Activated CD4-positive, alpha-beta T cell treated with anti-CD3 and anti-CD28 coated beads for 36 hours (primary cell): Measurements from ENCODE around the gene CACHD1. TPM values are rescaled to one million over a fixed set of nuclear protein-coding genes. Genes with fewer than 3 reads are reported as not detected.
"Not testable (repeated sequence)": the region's sequence is repeated elsewhere in the genome, so short reads cannot be mapped to it uniquely, and the experiment has no call there.

Experiments used
- ATAC-seq: fragments of 200-7000 bp; cut with Tn5 transposase; one replicate; pipeline ENCODE4 v1.10.0; 2021; ENCODE audit warnings: mild to moderate bottlenecking, moderate library complexity
- CTCF ChIA-PET: fragments of 350-600 bp; sonication (Branson Sonifier 250); formaldehyde crosslinking; loops from one replicate; lab custom pipeline; 2021; ENCODE audit warnings: antibody characterized with exemption; lab: Charles Lee
- POLR2A ChIA-PET: fragments of 350-600 bp; sonication (Branson Sonifier 250); formaldehyde crosslinking; loops from one replicate; lab custom pipeline; 2021; ENCODE audit warnings: antibody characterized with exemption, inconsistent platforms; lab: Charles Lee
- DNase-seq: peaks from one replicate; pipeline ENCODE4 v3.0.0-alpha.2; 2020
- H3K27ac Mint-ChIP-seq: one replicate; pipeline ENCODE4 v1.8.0; 2021; ENCODE audit warnings: mixed read lengths
- H3K27me3 Mint-ChIP-seq: one replicate; pipeline ENCODE4 v1.8.0; 2021; ENCODE audit warnings: mixed read lengths
- H3K36me3 Mint-ChIP-seq: one replicate; pipeline ENCODE4 v1.8.0; 2021; ENCODE audit warnings: low read depth, mixed read lengths
- H3K4me1 Mint-ChIP-seq: one replicate; pipeline ENCODE4 v1.8.0; 2021; ENCODE audit warnings: mixed read lengths
- H3K4me3 Mint-ChIP-seq: one replicate; pipeline ENCODE4 v1.8.0; 2021; ENCODE audit warnings: mild to moderate bottlenecking, moderate library complexity, mixed read lengths
- H3K9me3 Mint-ChIP-seq: one replicate; pipeline ENCODE4 v1.8.0; 2021; ENCODE audit warnings: low read depth, mixed read lengths
- intact Hi-C, 2 experiments: fragments of 100-400 bp; cut with DNase I in 1 of 2; cut with micrococcal nuclease in 1 of 2; formaldehyde crosslinking; loops; one replicate each; pipeline versions ENCODE4 v1.14.2 to v1.15.1; 2022 to 2024; cut with DNase I, micrococcal nuclease
- total RNA-seq, 2 experiments: library from RNA; stranded (reverse); gene quantifications; one replicate each; pipeline ENCODE4 v1.2.3, GENCODE V29; 2021

Gene CACHD1
- total RNA-seq, 2 experiments from 2014 or later, result 1.9 to 2.3 TPM

DNA sequence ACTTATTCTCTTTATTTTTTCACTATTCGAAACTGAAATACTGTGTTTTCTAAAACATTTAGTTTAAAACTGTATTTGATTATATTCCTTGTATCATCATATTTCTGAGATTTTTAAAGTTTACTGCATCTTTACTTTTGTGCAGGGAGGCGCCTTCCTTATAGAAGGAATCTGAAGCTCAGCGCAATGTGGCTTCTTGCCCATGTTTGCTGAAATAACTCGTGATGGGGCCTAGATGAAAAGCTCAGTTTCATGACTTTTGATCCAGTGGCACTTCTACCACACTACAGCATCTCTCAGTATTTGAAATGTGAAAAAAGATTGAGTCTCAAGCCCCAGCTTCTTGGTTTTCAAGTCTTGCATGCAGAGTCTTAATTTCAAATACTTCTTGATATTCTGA lies 28.4 kb downstream of the CACHD1 start:
- ATAC-seq (no peak), DNase-seq (no peak)
- H3K27me3 Mint-ChIP-seq, result peaks cover 3% of the 10 kb centered on the region
- no peak overlapping the region for H3K4me3 Mint-ChIP-seq
- intact Hi-C loops, result no loop called here
- H3K27ac Mint-ChIP-seq, result no peak overlapping the region
- ChIA-PET POLR2A (no interaction called here), CTCF (interaction anchor here (0.7 to 1.2 kb wide), 3 partner anchors 16 to 1348 kb away, joined by 3 read pairs; no protein-coding TSS in a partner anchor)
- peaks cover 16% of the 10 kb centered on the region for H3K4me1 Mint-ChIP-seq
- no peaks in the 10 kb centered on the region for H3K36me3 Mint-ChIP-seq
- no peaks in the 10 kb centered on the region for H3K9me3 Mint-ChIP-seq

DNA sequence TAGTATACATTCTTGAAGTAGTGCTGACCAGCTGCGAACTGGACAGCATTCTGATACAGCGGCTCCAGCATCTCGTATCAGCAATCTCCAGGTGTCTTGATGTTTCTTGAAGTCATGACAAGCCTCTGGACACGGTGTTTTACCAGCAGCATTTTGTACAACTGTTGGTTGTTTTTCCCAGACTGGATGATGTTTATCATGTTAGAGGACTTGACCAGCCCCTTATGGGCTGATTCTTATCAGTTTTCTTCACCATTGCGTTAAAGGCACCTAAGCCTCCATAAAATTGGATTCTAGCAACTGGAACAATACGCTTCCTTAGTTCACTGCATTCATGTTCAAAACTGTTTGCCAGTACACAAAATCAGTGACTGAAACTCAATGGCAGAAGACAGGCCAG lies 29.1 kb downstream of the CACHD1 start:
- no peaks in the 10 kb centered on the region for H3K9me3 Mint-ChIP-seq
- no peaks in the 10 kb centered on the region for H3K36me3 Mint-ChIP-seq
- no peak for ATAC-seq
- no peak overlapping the region for H3K27ac Mint-ChIP-seq
- POLR2A ChIA-PET, result no interaction called here
- H3K4me3 Mint-ChIP-seq, result no peak overlapping the region
- DNase-seq, result no peak
- intact Hi-C loops, result no loop called here
- CTCF ChIA-PET, result interaction anchor here (0.5 to 1.7 kb wide), 2 partner anchors 97 to 176 kb away, joined by 4 to 6 read pairs; no protein-coding TSS in a partner anchor
- H3K27me3 Mint-ChIP-seq, result peaks cover 5% of the 10 kb centered on the region
- peaks cover 16% of the 10 kb centered on the region for H3K4me1 Mint-ChIP-seq

DNA sequence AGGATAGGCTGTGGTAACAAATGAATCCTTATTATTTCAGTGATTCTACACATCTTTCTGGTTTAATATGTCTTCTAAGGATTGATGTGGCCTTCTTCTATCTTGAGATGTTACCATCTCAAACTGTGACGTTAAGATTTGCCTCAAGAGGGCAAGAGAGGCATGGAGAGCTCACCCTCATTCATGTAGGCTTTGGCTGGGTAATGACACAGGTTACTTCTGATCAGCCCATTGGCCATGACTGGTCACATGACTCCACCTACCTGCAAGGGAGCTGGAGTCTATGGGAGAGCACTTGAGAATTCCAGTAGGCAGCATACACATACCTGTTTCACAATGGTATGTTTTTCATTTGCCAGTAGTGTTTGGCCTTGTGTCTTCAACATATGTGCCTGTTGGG lies 30.0 kb downstream of the CACHD1 start:
- H3K9me3 Mint-ChIP-seq, result no peaks in the 10 kb centered on the region
- ATAC-seq (peak; percentile 63), DNase-seq (peak; percentile 12)
- H3K36me3 Mint-ChIP-seq, result no peaks in the 10 kb centered on the region
- POLR2A ChIA-PET, result no interaction called here
- intact Hi-C loops, result no loop called here
- H3K4me3 Mint-ChIP-seq, result no peak overlapping the region
- no peak overlapping the region for H3K27ac Mint-ChIP-seq
- CTCF ChIA-PET, result interaction anchor here (1.7 kb wide), 1 partner anchor 175 kb away, joined by 6 read pairs; no protein-coding TSS in a partner anchor
- peaks cover 12% of the 10 kb centered on the region for H3K4me1 Mint-ChIP-seq
- peaks cover 5% of the 10 kb centered on the region for H3K27me3 Mint-ChIP-seq

DNA sequence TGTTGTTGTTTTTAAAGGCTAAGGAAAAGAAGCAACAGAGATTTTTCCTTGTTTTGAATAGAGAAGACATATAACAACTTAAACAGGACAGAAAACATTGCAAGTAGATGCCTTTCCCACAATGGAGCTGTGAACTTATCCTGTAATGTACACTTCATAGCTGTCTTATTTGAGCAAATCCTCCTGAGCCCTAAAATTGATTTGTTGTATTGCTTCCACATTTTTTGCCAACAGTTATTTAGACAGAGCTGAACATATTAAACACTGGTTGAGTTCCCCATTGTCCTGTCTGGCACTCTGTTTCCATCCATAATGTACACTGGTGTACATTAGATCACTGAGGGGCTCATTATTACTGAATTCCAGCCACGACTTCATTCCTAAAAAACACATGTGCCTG lies 32.2 kb downstream of the CACHD1 start:
- Mint-ChIP-seq H3K36me3 (no peaks in the 10 kb centered on the region), H3K27ac (no peak overlapping the region), H3K27me3 (peaks cover 10% of the 10 kb centered on the region), H3K4me3 (no peak overlapping the region), H3K4me1 (peaks cover 25% of the 10 kb centered on the region), H3K9me3 (no peaks in the 10 kb centered on the region)
- intact Hi-C loops, result no loop called here
- POLR2A ChIA-PET, result no interaction called here
- DNase-seq, result no peak
- CTCF ChIA-PET, result interaction anchor here (1.0 to 1.6 kb wide), 2 partner anchors 13 to 60 kb away, joined by 3 read pairs; no protein-coding TSS in a partner anchor
- ATAC-seq, result no peak

DNA sequence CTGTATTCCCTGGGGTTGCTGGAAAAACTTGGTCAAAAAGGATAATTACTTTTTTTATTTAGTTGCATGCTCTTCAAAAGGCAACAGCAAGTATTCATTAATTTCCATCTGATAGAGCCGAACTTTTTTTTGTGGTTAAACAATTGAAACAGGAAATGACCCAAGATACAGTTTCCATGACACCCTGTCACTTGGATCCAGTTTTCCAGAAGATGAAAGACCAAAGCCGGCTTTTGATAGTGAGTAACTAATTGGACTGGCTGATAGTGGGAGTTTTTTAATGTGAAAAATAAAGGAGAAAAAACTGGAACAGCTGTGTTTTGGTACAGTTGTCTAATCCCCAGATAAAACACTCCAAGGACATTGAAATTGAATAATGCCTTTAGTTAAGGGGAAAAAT lies 33.0 kb downstream of the CACHD1 start:
- H3K4me3 Mint-ChIP-seq, result no peak overlapping the region
- POLR2A ChIA-PET, result no interaction called here
- no peaks in the 10 kb centered on the region for H3K36me3 Mint-ChIP-seq
- ATAC-seq (no peak), DNase-seq (no peak)
- H3K9me3 Mint-ChIP-seq, result no peaks in the 10 kb centered on the region
- H3K27me3 Mint-ChIP-seq, result peaks cover 13% of the 10 kb centered on the region
- CTCF ChIA-PET, result no interaction called here
- intact Hi-C loops, result no loop called here
- peaks cover 29% of the 10 kb centered on the region for H3K4me1 Mint-ChIP-seq
- H3K27ac Mint-ChIP-seq, result no peak overlapping the region

DNA sequence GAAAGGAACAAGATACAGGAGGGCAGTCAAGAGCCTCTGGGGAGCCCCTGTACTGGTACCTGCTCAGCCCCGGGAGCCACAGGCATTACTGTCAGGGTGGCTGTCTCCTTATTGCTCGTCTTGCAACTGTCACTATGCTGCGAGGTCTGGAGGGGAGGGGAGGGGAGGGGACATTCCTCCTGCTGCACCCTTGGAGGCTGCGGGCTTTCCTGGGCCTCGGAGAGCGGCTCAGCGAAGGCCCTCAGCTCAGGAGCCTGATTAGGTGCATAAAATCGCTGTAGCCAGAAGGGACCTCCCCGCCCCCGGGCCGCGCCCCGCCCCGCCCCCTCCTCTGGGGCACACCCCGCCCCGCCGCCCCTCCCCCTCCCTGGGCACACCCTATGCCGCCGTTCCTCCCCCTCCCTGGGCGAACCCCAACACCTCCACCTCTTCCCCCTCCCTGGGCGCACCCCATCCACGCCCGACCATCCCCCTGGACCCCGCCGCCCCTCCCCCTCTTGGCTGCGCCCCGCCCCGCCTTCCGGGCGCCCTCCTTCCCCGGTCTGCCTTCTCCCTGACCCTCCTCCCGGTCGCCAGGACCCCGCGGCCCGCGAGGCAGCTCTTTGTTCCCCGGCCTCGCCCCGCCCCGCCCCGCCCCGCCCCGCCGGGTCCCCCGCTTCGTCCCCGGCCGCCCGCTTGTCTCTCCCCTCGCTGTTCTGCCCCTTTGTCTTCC lies 35.5 kb downstream of the CACHD1 start:
- H3K4me3 Mint-ChIP-seq, result peak overlapping the region; percentile 66
- H3K27ac Mint-ChIP-seq, result peak overlapping the region; percentile 52
- peak; percentile 83 for DNase-seq
- POLR2A ChIA-PET, result no interaction called here
- no peaks in the 10 kb centered on the region for H3K36me3 Mint-ChIP-seq
- no peaks in the 10 kb centered on the region for H3K9me3 Mint-ChIP-seq
- intact Hi-C loops, result loop anchor here in 1 of 2 experiments (5.0 kb wide), 1 partner anchor 42 kb away; no protein-coding TSS in a partner anchor
- H3K4me1 Mint-ChIP-seq, result peaks cover 29% of the 10 kb centered on the region
- peak; percentile 68 for ATAC-seq
- CTCF ChIA-PET, result interaction anchor here (0.8 kb wide), 1 partner anchor 16 kb away, joined by 3 read pairs; no protein-coding TSS in a partner anchor
- H3K27me3 Mint-ChIP-seq, result peaks cover 13% of the 10 kb centered on the region

DNA sequence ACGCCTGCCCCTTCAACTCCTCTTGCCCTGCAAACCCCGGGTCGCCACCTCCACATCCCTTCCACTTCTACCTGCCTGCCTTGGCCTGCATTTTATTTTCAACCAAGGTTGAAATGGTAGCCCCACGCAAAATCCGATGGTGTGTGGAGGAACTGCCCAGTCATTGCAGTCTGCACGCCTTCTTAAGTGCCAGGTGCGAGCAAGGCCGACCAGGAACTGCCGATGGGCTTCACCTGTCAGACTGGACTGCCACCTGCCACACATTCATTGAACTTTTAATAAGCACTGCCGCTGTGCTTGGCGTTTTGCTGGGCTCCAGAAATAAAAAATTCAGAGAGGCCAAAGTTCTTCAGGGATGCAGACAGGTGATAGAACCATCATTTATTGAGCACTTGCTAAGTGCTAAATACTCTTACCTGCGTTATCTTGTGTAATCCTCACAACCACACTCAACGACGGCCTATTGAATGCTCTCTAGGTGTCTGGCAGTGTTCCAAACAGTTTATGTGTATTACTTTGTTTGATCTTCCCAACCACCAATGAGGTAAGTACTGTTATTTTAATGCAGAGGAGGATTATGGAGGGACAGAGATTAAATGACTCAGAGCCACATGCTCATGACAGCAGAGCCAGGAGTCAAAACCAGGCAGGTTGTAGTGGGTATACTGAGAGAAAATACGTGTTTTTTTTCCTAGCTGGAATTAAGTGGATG lies 36.2 kb downstream of the CACHD1 start:
- ChIA-PET CTCF (interaction anchor here (1.3 kb wide), 1 partner anchor 11 kb away, joined by 3 read pairs; no protein-coding TSS in a partner anchor), POLR2A (no interaction called here)
- Mint-ChIP-seq H3K4me3 (peak overlapping the region; percentile 66), H3K9me3 (no peaks in the 10 kb centered on the region), H3K36me3 (no peaks in the 10 kb centered on the region), H3K27me3 (peaks cover 13% of the 10 kb centered on the region), H3K27ac (peak overlapping the region; percentile 52), H3K4me1 (peaks cover 35% of the 10 kb centered on the region)
- DNase-seq (peak; percentile 21), ATAC-seq (peak; percentile 81)
- intact Hi-C loops, result loop anchor here (1.0 to 5.0 kb wide), 3 partner anchors 36 to 45 kb away; partner anchors contain the start of gene CACHD1 (in 1 of the 2)

DNA sequence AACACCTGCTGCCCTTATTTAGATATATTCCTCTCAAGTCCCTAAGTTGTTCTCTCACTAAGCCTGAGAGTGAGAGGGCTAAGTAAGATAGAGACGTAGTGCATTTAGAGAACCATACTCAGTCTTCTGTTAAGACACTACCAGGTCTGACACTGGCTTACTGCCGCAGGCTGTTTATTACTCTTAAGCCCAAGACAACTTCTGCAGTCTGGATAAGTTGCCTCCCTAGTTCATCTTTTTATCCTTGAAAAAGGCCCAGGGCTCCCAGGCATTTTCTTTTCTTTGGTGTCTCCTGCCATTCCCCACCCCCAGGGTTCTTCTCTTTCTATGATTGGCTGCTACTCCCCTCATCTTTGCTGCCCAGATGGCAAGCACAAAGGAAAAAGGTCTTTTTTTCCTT lies 38.7 kb downstream of the CACHD1 start:
- peaks cover 44% of the 10 kb centered on the region for H3K4me1 Mint-ChIP-seq
- intact Hi-C loops, result loop anchor here in 1 of 2 experiments (5.0 kb wide), 1 partner anchor 39 kb away; no protein-coding TSS in a partner anchor
- H3K36me3 Mint-ChIP-seq, result no peaks in the 10 kb centered on the region
- H3K4me3 Mint-ChIP-seq, result no peak overlapping the region
- ChIA-PET POLR2A (no interaction called here), CTCF (interaction anchor here (0.5 kb wide), 1 partner anchor 1042 kb away, joined by 3 read pairs; no protein-coding TSS in a partner anchor)
- ATAC-seq (no peak), DNase-seq (no peak)
- peaks cover 8% of the 10 kb centered on the region for H3K27me3 Mint-ChIP-seq
- H3K27ac Mint-ChIP-seq, result no peak overlapping the region
- H3K9me3 Mint-ChIP-seq, result no peaks in the 10 kb centered on the region

DNA sequence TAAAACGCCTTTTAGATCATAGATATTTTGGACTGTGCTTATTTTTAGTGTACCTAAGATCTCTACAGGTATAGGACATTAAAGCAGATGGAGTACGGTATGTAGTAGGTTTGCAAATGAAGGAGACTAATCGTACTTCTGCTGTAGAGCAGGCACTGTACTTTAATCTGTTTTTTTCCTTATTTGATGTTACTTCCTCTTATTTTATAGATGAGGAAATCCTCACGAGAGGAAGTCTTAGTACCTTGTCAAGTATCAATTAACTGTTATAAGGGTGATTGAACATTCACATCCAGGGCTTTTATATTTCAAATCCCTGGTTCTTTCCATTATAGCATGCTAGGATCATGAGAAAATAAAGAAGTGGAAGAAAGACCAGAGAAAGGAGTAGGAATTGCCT lies 41.1 kb downstream of the CACHD1 start:
- ChIA-PET POLR2A (no interaction called here), CTCF (no interaction called here)
- Mint-ChIP-seq H3K27ac (no peak overlapping the region), H3K36me3 (no peaks in the 10 kb centered on the region), H3K9me3 (no peaks in the 10 kb centered on the region), H3K27me3 (peaks cover 8% of the 10 kb centered on the region), H3K4me1 (peaks cover 36% of the 10 kb centered on the region), H3K4me3 (no peak overlapping the region)
- ATAC-seq (no peak), DNase-seq (no peak)
- intact Hi-C loops, result no loop called here

DNA sequence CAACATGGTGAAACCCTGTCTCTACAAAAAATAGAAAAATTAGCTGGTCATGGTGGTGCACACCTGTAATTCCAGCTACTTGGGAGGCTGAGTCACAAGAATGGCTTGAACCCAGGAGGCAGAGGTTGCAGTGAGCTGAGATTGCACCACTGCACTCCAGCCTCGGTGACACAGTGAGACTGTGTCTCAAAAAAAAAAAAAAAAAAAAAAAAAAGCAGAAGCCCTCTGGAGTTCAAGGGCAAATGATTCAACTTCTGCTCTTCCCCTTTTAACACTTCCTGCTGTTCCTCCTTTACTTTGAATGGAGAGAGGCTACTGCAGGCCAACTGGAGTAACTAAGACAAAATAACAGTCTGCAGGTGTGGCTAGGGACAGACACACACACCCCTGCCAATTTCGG lies 42.3 kb downstream of the CACHD1 start:
- peaks cover 25% of the 10 kb centered on the region for H3K4me1 Mint-ChIP-seq
- POLR2A ChIA-PET, ATAC-seq, H3K36me3 Mint-ChIP-seq, H3K27ac Mint-ChIP-seq, H3K4me3 Mint-ChIP-seq, CTCF ChIA-PET, H3K9me3 Mint-ChIP-seq, DNase-seq, intact Hi-C loops, H3K27me3 Mint-ChIP-seq: not testable (repeated sequence)

DNA sequence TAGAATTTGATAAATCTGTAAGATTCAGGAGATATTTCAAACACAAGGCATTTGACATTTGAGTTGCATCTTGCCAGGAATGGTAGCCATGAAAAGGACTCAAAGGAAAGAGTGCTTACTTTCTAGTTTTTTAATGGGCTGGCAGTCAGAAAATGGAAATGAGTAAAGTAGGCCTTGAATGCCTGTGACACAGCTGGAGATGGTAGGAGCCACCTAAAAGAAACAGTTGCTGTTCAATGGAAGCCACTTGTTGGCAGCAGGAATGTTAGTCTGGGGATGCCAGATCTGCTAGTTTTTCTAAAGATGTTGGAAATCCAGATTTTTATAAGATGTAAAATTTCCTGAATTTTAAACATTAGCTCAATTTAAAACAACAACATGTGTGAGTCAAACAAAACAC lies 43.6 kb downstream of the CACHD1 start:
- ChIA-PET POLR2A (no interaction called here), CTCF (interaction anchor here (0.8 kb wide), 1 partner anchor 57 kb away, joined by 3 read pairs; no protein-coding TSS in a partner anchor)

More for the DNA sequence above, 43.6 kb downstream of the CACHD1 start:
- intact Hi-C loops, result no loop called here
- Mint-ChIP-seq H3K4me1 (peaks cover 22% of the 10 kb centered on the region), H3K4me3 (no peak overlapping the region), H3K27ac (no peak overlapping the region), H3K9me3 (no peaks in the 10 kb centered on the region), H3K27me3 (no peaks in the 10 kb centered on the region), H3K36me3 (no peaks in the 10 kb centered on the region)
- no peak for DNase-seq
- no peak for ATAC-seq
